Stomach smooth muscle (tissue), 2 donors: ENCODE data around the gene SRP9.

ENCODE experiments used
- H3K27ac ChIP-seq: one replicate; pipeline ENCODE4 v1.7.0; 2013; ENCODE audit warnings: mild to moderate bottlenecking, low read length, inconsistent platforms
- H3K27me3 ChIP-seq, 2 donors: one replicate each; pipeline ENCODE4 v1.7.0; 2013; ENCODE audit warnings: low read length in 2 of 2; ENCODE audit not compliant: insufficient read depth in 2 of 2, control insufficient read depth in 1 of 2
- H3K36me3 ChIP-seq, 2 donors: one replicate each; pipeline ENCODE4 v1.7.0; 2013; ENCODE audit warnings: low read length in 2 of 2; ENCODE audit not compliant: control insufficient read depth in 2 of 2, insufficient read depth in 2 of 2
- H3K4me1 ChIP-seq: one replicate; pipeline ENCODE4 v1.7.0; 2013; ENCODE audit warnings: low read length; ENCODE audit not compliant: control insufficient read depth, insufficient read depth
- H3K4me3 ChIP-seq, 2 donors: one replicate each; pipeline ENCODE4 v1.7.0; 2013; ENCODE audit warnings: low read length in 2 of 2
- H3K9ac ChIP-seq, 2 donors: one replicate each; pipeline ENCODE4 v1.7.0; 2013; ENCODE audit warnings: low read length in 2 of 2, mild to moderate bottlenecking in 1 of 2
- H3K9me3 ChIP-seq, 2 donors: one replicate each; pipeline ENCODE4 v1.7.0; 2013; ENCODE audit warnings: low read length in 2 of 2; ENCODE audit not compliant: control insufficient read depth in 2 of 2
- donor health status: healthy.
- donor health status: Pancreatic carcinoma.

The SRP9 gene

DNA sequence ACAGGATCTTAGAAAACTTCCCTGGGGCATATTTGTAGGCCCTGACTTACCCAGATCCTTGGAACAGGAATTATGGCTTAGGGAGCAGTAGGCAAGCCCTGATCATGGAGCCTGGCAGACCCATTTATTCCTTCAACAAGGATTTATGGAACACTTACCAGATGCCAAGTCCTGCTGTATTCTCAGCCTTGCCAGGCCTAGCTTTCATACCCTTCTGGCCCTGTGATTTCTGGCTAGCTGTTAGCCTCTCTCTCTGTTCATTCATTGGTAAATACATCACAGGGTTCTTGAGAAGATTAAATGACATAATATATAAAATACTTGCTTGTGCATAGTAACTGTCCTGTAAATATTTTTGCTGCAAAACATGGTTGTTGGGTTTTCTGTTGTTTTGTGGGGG is 32.4 kb upstream of the SRP9 start:
- no peaks in the 10 kb centered on the region for H3K9me3 ChIP-seq
- H3K4me3 ChIP-seq: peak overlapping the region in 1 of 2 donors; percentile 29
- peak overlapping the region in 1 of 2 donors; percentile 22 for H3K9ac ChIP-seq
- H3K4me1 ChIP-seq: peaks cover 38% of the 10 kb centered on the region
- no peaks in the 10 kb centered on the region for H3K27me3 ChIP-seq
- H3K27ac ChIP-seq: peak overlapping the region; percentile 86
- no peaks in the 10 kb centered on the region for H3K36me3 ChIP-seq

DNA sequence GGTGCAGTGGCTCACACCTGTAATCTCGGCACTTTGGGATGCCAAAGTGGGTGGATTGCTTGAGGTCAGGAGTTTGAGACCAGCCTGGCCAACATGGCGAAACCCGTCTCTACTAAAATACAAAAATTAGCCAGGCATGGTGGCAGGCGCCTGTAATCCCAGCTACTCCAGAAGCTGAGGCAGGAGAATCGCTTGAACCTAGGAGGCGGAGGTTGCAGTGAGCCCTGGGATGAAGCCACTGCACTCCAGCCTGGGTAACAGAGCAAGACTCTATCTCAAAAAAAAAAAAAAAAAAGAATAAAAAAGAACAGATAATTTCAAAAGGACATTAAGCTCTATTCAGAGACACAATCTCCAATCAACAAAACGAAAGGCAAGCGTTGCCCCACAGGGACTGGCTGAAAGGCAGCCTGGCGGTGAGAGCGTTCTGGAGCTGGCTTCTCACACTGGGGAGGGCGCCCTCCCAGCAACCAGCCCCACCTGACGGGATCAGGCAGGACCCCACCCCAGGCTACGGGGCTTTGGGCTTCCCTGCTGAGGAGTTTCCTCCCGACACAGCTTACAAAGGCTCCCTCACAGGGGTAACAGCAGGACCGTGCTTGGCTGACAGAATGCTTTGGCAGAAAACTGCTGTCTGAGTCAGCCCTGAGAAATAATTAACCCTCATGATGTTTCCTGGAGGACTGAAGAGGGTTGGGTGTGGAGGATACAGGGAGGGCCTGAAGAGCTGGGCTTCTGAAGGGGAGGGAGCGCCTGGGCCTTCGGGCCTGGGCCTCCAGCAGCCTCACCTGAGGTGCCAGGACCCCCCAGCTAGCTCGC is 31.1 kb upstream of the SRP9 start:
- peak overlapping the region; percentile 69 to 73 for H3K9ac ChIP-seq
- no peaks in the 10 kb centered on the region for H3K36me3 ChIP-seq
- no peaks in the 10 kb centered on the region for H3K9me3 ChIP-seq
- no peaks in the 10 kb centered on the region for H3K27me3 ChIP-seq
- H3K4me1 ChIP-seq: peaks cover 48% of the 10 kb centered on the region
- H3K4me3 ChIP-seq: peak overlapping the region; percentile 72 to 77
- peak overlapping the region; percentile 86 for H3K27ac ChIP-seq

DNA sequence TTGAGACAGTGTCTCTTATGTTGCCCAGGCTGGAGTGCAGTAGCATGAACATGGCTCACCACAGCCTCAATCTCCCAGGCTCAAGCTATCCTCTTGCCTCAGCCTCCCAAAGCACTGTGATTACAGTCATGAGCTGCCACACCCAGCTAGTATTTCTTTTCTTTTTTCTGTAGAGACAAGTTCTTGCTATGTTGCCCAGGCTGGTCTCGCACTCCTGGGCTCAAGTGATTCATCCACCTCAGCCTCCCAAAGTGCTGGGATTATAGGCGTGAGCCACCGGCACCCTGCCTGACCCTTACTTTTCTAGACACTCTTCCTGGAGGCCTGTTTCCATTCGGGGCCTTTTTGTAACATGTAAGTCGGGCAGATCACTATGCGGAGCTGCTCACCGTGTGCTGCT is 30.1 kb upstream of the SRP9 start:
- Histone ChIP-seq H3K36me3 (no peaks in the 10 kb centered on the region), H3K27ac (no peak overlapping the region), H3K4me1 (peaks cover 53% of the 10 kb centered on the region), H3K9ac (no peak overlapping the region), H3K4me3 (no peak overlapping the region), H3K27me3 (no peaks in the 10 kb centered on the region), H3K9me3 (no peaks in the 10 kb centered on the region)

DNA sequence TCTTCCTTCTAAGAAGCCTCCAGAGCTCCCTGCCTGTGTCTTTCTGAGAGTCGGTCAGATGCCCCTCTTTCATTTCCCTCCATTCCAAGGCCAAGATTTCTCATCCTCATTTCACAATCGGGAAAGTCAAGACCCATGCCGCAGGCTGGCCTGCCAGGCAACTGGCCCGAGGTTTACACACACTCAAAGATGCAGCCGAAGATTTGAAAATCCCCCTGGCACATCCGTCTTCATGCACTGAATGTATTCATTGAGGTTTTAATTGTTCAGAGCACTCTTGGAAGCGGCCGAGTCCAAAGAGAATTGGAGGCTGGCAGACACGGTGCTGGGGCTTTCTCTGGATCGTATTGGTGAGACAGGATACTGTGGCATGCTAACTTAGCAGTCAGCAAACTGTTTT is 29.1 kb upstream of the SRP9 start:
- H3K9me3 ChIP-seq: no peaks in the 10 kb centered on the region
- no peak overlapping the region for H3K9ac ChIP-seq
- H3K4me1 ChIP-seq: peaks cover 53% of the 10 kb centered on the region
- H3K27ac ChIP-seq: no peak overlapping the region
- H3K27me3 ChIP-seq: no peaks in the 10 kb centered on the region
- no peak overlapping the region for H3K4me3 ChIP-seq
- H3K36me3 ChIP-seq: no peaks in the 10 kb centered on the region

DNA sequence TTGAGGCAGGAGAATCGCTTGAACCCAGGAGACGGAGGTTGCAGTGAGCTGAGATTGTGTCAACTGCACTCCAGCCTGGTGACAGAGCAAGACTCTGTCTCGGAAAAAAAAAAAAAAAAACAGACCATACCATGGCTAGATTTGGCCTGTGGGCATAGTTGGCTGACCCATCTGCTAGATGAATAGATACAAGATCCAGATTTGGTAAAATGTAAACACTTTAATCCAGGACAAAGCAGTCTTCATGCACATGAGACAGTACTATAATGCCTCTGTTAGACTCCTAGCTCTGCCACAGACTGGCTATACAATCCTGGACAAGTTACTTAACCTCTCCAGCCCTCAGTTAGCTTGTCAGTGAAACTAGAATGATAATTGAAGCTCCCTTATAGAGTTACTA is 27.9 kb upstream of the SRP9 start:
- H3K4me1 ChIP-seq: peaks cover 52% of the 10 kb centered on the region
- no peaks in the 10 kb centered on the region for H3K9me3 ChIP-seq

DNA sequence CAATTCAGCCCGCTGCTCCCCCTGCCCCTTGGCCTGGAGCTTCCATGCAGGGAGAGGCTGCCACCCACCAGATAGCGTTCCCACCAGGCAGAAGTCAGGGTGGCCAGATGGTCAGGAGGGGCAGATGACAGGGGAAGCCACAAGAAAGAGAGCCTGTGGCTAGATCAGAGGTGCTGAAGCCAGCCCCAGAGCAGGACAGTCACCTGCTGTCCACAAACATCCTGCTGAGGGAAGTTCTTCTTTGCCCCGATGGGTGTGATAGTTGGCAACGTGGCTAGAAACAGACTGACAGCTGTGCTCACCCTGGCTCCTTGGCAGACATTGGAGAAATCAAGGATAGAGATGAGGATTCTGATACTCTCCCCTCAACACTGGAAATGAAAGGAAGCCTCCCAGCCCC is 27.2 kb upstream of the SRP9 start:
- no peaks in the 10 kb centered on the region for H3K27me3 ChIP-seq
- no peak overlapping the region for H3K27ac ChIP-seq
- no peak overlapping the region for H3K9ac ChIP-seq
- no peaks in the 10 kb centered on the region for H3K36me3 ChIP-seq
- H3K4me3 ChIP-seq: no peak overlapping the region
- peaks cover 48% of the 10 kb centered on the region for H3K4me1 ChIP-seq
- no peaks in the 10 kb centered on the region for H3K9me3 ChIP-seq

More for the DNA sequence above, 27.9 kb upstream of the SRP9 start:
- H3K27ac ChIP-seq: no peak overlapping the region
- no peak overlapping the region for H3K4me3 ChIP-seq
- H3K27me3 ChIP-seq: no peaks in the 10 kb centered on the region
- no peaks in the 10 kb centered on the region for H3K36me3 ChIP-seq
- no peak overlapping the region for H3K9ac ChIP-seq

DNA sequence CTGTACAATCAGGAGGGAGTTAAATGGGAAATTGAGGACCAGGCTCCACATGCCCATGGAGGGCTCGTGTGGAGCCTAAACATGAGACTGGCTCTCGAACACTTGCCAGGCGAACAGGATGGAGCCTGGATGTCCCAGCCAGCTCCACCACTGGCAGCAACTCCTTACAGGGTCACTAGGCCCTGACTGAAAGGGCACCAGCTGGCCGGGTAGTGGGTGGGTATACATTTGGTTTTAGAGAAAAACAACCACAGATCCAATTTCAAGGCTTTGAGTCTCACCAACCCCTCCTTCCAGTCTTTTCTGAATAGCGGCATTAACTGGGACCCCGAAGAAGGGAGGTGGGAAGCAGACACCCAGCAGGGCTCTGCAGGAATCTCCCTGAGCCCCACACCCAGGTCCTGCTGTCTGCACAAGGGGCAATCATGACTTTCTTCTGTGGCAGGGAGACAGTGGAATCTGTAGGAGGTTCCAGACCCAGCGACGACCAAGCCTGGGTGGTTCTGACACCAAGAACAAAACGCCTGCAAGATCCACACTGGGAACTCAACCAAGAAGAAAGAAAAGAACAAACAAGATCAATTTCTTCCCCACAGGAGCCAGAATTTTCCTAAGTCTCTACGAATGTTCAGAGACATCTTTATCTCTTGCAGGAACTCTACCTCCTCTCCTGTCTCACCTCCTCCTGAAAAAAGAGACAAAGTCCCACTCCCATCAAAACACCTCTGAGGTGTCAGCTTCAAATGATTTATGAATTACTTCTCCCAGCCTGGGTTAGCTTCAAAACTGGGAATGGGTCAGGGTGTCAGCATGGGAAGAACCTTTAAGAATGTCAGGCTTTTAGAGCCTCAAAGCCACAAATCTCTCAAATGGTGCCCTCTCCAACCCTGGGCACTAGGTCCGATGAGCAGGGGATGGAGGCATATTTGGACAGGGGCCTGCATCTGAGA is 26.5 kb upstream of the SRP9 start:
- H3K9me3 ChIP-seq: no peaks in the 10 kb centered on the region
- H3K27me3 ChIP-seq: no peaks in the 10 kb centered on the region
- no peak overlapping the region for H3K4me3 ChIP-seq
- H3K36me3 ChIP-seq: no peaks in the 10 kb centered on the region
- no peak overlapping the region for H3K9ac ChIP-seq
- peaks cover 46% of the 10 kb centered on the region for H3K4me1 ChIP-seq
- H3K27ac ChIP-seq: no peak overlapping the region

DNA sequence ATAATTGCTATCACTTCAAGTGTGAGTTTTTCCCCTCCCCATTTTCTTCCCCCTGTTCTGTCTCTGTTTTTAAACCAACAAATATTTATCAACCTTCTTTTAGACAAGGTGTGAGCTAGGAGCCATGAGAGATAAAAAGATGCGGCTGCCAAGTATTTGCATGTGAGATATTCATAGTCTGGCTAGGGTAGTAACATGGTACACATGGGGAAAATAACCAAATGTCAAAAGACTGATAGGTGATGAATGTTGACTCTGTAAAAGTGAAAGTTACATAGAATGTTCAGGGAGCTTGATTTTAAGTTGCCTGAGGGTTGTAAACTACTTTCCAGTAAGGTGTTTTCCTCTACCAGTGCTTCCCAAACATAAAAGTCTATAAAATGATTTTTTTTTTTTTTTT is 25.4 kb upstream of the SRP9 start:
- Histone ChIP-seq H3K9me3 (no peaks in the 10 kb centered on the region), H3K4me3 (no peak overlapping the region), H3K4me1 (peaks cover 35% of the 10 kb centered on the region), H3K27me3 (no peaks in the 10 kb centered on the region), H3K36me3 (no peaks in the 10 kb centered on the region), H3K9ac (no peak overlapping the region), H3K27ac (no peak overlapping the region)

DNA sequence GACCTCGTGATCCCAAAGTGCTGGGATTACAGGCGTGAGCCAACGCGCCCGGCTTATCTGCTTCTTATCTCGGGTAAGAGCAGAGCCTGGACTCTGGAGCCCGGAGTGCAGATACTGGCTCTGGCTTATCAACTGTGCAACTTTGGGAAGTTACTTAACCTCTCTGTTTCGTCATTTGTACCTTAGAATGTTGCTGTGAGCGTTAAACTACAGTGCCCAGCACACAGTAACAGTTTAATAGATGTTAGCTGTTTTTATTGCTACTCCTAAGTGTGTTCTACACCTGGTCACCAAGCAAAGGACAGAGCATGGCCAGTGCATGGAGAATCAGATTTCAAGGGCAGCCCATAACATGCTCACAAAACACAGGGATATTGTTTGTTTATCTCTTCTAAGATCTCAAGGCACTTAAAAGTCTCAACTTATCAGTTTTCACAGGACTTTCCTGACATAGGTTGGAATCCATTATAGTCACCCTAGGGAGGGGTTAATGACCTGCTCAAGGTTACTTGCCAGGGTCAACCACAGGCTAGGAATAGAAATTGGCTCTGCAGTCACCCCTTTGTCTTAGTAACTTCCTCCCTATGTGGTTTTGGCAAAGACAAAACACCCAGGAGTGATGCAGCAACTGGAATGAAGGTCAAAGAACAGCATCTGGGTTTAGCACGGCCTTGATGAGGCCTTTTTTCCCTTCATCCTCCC is 22.5 kb upstream of the SRP9 start:
- Histone ChIP-seq H3K9me3 (no peaks in the 10 kb centered on the region), H3K9ac (no peak overlapping the region), H3K4me1 (peaks cover 25% of the 10 kb centered on the region), H3K4me3 (no peak overlapping the region), H3K36me3 (no peaks in the 10 kb centered on the region), H3K27me3 (no peaks in the 10 kb centered on the region), H3K27ac (peak overlapping the region; percentile 46)

DNA sequence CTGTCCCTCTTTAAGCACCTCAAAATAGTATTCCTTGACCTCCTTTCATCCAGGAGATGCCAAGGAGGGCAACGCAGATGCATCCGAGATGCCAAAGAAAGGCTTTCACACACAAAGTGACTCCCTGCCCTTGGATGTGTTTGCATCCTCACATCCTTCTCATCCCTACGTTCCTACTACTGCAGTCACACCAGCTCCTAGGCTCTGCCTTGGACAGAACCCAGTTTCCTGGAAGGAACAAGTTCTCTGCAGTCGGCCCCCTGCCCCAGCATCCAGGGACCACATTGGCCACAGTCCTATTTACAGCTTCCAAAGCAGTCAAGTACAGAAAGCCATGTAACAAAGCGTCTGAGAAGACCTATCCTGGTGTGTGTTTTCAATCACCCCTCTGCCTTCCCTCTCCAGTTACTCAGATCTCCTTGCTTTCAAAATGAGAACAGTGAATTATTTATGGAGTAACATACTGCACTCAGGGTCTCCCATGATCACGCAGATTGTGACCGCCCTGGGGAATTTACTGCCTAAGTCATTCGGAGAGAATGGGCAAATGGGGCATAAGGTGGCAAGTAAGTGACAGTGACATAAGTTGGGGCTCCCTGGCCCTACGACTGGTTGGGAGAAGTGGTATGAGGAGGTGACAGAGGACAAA is 21.8 kb upstream of the SRP9 start:
- Histone ChIP-seq H3K36me3 (no peaks in the 10 kb centered on the region), H3K9ac (no peak overlapping the region), H3K4me1 (peaks cover 19% of the 10 kb centered on the region), H3K4me3 (no peak overlapping the region), H3K27me3 (no peaks in the 10 kb centered on the region), H3K9me3 (no peaks in the 10 kb centered on the region), H3K27ac (peak overlapping the region; percentile 46)
